Cardiac fibroblast (primary cell): Measurements from ENCODE around the gene SLC25A25.
A peak's percentile ranks its signal among the peaks of the same experiment; 100 is the strongest.

Experiments
- DNase-seq, 2 donors: peaks; one replicate each; pipeline versions ENCODE4 v3.0.0 to v3.0.0-alpha.2; 2010; ENCODE audit warnings: low read depth in 2 of 2
- H3K4me3 ChIP-seq, 2 donors: replicated peaks in 1 of 2; 1 replicate in 1 of 2; 2 replicates in 1 of 2; pipeline ENCODE4 v1.5.1; 2011; ENCODE audit warnings: low read depth in 2 of 2, low read length in 2 of 2, mild to moderate bottlenecking in 2 of 2, moderate library complexity in 1 of 2
- CTCF ChIP-seq: IDR thresholded peaks from one replicate; pipeline ENCODE4 v1.5.1; 2011; ENCODE audit warnings: low read depth, mild to moderate bottlenecking, low read length, inconsistent platforms

Gene SLC25A25

DNA sequence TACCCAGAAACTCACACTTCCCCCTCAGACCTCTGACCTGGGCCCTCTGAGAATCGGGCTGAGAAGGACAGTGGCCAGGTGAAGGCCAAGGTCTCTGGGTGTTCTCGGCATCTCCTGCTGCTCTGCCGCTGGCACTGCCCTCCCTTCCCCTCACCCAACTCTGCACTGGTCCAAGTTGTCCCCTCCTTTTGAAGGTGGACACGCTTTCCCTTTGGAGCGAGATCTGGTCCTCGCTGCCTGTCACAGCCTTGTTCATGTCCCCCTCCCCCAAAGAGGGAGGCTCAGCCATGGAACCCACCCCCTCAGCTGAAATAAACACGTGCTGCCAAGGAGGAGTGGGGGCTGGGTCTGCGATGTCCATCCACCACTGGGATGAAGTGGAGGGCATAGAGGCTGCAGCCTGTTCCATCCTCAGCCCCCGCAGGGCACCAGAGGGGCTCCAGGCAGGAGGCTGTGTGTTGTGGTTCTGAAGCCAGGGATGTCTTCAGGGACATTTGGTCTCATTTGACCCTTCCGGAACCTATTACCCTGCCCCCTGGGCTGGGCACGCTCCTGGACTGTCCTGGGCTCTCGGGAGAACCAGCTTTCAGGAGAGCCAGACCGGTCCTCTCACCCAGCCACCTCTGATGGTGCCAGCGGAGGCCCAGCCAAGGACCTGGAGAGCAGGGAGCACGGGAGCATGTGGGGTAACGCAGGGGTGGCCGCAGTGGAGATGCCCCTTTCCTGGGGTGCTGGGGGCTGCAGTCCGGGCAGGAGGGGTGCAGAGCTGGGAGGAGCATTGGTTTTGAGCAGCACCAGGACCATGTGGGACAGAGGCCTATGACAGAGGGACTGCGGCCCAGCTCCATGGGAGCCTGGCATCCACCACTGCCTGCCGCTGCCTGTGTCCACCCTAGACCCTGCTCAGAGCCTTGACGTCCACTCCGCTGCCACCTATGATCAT is 76.5 kb downstream of the SLC25A25 start:
- no peak for DNase-seq
- no peak overlapping the region for H3K4me3 ChIP-seq
- no peak for TF ChIP-seq CTCF

- no peak for TF ChIP-seq CTCF
Observed at GRCh38 chr9:128145536-128145935, 77.5 kb downstream of the SLC25A25 start.

GRCh38 chr9:128145951-128146351 is 77.9 kb downstream of the SLC25A25 start:
- no peak overlapping the region for H3K4me3 ChIP-seq
- no peak for DNase-seq
- TF ChIP-seq CTCF, result no peak

More at GRCh38 chr9:128145536-128145935, 77.5 kb downstream of the SLC25A25 start:
- no peak overlapping the region for H3K4me3 ChIP-seq
- no peak for DNase-seq

DNA sequence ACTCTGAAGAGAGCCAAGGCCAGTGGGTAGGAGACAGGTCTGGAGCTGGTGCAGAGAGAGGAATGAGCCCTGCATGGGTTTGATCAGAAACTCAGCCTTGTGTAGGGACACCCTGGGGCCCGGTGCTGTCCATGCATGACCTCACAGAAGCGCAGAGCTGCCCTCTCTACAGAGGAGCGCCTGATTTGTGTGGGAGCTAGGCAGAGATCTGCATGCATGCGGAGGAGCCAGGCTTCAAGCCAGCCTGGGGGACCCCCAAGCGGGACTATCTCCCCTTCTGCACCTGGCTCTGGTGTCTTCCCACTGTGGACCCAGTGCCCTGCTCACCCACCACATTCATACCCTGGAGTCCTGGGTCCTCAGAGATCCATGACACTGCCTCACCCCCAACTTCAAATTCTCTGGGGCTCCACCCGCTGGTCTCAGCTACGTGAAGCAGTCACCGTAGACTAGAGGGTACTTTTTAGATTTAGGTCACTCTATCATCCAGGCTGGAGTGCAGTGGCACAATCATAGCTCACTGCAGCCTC is 78.6 kb downstream of the SLC25A25 start:
- H3K4me3 ChIP-seq, result no peak overlapping the region
- no peak for TF ChIP-seq CTCF
- DNase-seq, result no peak

DNA sequence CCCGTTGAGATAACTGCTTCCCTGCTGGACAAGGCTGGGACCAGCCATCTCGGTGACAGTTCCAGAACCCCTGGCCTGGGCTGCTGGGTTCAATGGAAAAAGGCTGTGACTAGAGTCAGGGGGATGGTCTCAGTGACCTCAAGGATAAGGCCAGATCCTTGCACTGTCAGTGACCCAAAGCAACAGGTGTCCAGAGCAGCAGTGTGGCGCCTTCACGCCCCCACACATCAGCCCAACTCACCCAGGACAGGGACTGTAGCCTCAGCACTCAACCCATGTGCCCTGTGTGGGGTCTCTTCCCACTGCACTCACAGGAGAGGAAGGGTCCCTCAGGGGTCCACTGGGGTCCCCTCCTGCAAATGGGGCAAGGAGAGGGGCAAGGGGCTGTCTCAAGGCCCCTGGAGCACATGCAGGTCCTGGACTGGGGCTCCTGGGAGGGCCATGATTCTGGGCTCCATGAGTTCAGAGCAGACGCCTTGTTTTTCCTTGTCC is 80.5 kb downstream of the SLC25A25 start:
- no peak for DNase-seq
- H3K4me3 ChIP-seq, result no peak overlapping the region
- TF ChIP-seq CTCF, result no peak

DNA sequence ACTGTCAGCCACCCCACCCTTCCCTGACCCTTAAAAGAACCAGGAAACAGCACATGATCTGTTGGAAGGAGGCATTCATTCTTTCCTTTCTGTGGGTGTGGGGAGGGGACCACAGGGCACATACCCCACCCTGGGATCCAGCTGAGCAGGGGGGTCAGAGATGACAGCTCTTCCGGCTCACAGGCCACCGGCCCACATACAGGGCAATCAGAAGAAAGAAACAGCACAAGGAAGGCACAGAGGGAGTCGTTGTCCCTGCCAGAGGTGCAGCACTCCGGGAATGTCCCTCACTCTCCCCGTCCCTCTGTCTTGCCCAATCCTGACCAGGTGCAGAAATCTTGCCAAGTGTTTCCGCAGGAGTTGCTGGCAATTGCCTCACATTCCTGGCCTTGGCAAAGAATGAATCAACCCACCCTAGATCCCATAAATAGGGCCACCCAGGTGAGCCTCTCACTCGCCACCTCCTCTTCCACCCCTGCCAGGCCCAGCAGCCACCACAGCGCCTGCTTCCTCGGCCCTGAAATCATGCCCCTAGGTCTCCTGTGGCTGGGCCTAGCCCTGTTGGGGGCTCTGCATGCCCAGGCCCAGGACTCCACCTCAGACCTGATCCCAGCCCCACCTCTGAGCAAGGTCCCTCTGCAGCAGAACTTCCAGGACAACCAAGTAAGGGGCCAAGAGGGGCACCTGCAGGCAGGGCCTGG is 81.1 kb downstream of the SLC25A25 start, which contains the start of gene LCN2:
TSS of gene LCN2 (plus strand) at position 453 of the 701 bp plus-strand sequence. CDS start at position 526, 73 bp downstream.
- no peak for TF ChIP-seq CTCF
- peak in 1 of 2 donors; percentile 15 for DNase-seq
- no peak within 1 kb of the TSS for H3K4me3 ChIP-seq
